Kidney (tissue), 14 donors: Measurements from ENCODE around the gene IMPA2. TPM values are rescaled to one million over a fixed set of nuclear protein-coding genes. Genes with fewer than 3 reads are reported as not detected.

ENCODE experiments used
- DNase-seq, 5 donors: peaks; one replicate each; pipeline ENCODE4 v3.0.0-alpha.2; 2013 to 2020
- FAIRE-seq: peaks from 2 replicates; lab custom pipeline; 2012; peaks lifted over from hg19 to GRCh38; lab: Jason Lieb, UNC
- H3K27ac ChIP-seq, 2 donors: one replicate each; pipeline ENCODE4 v1.7.0; 2013; ENCODE audit warnings: low read depth in 2 of 2, low read length in 2 of 2, inconsistent platforms in 1 of 2
- H3K27me3 ChIP-seq: one replicate; pipeline ENCODE4 v1.7.1; 2013; ENCODE audit warnings: low read length, inconsistent platforms; ENCODE audit not compliant: control insufficient read depth, insufficient read depth
- H3K36me3 ChIP-seq, 3 donors: one replicate each; pipeline versions ENCODE4 v1.7.0 to v1.7.1; 2013; ENCODE audit warnings: low read length in 3 of 3, control low read depth in 1 of 3, inconsistent platforms in 1 of 3; ENCODE audit not compliant: insufficient read depth in 3 of 3, control insufficient read depth in 2 of 3
- H3K4me1 ChIP-seq, 3 donors: one replicate each; pipeline versions ENCODE4 v1.7.0 to v1.7.1; 2013; ENCODE audit warnings: low read length in 3 of 3, inconsistent platforms in 1 of 3, low read depth in 1 of 3; ENCODE audit not compliant: control insufficient read depth in 2 of 3, insufficient read depth in 2 of 3
- H3K4me3 ChIP-seq, 3 donors: one replicate each; pipeline versions ENCODE4 v1.7.0 to v1.8.1; 2013; ENCODE audit warnings: low read length in 3 of 3, control low read depth in 1 of 3, inconsistent platforms in 1 of 3
- H3K9ac ChIP-seq, 3 donors: one replicate each; pipeline versions ENCODE4 v1.7.0 to v1.7.1; 2013; ENCODE audit warnings: low read length in 3 of 3, control low read depth in 1 of 3, inconsistent platforms in 1 of 3
- H3K9me3 ChIP-seq, 3 donors: one replicate each; pipeline versions ENCODE4 v1.7.0 to v1.7.1; 2013; ENCODE audit warnings: low read length in 3 of 3, control low read depth in 1 of 3, inconsistent platforms in 1 of 3; ENCODE audit not compliant: control insufficient read depth in 2 of 3, insufficient read depth in 1 of 3
- CTCF ChIP-seq: IDR thresholded peaks from 3 replicates; pipeline ENCODE4 v1.5.1; 2012; ENCODE audit warnings: mild to moderate bottlenecking, moderate library complexity, borderline replicate concordance; ENCODE audit not compliant: insufficient read depth; ENCODE audit errors: extremely low read depth
- intact Hi-C: fragments of 100-400 bp; cut with DNase I; formaldehyde crosslinking; loops from one replicate; pipeline ENCODE4 v1.11.1; 2022
- polyA plus RNA-seq: library from polyadenylated mRNA; stranded (reverse); fragments of 350-450 nt; fragmentation: Illumina TruSeq; extraction: RNeasy Lipid Tissue Mini Kit (QIAGEN cat#74804); gene quantifications from one replicate; pipeline ENCODE4 v1.2.3, GENCODE V29; 2014; ENCODE audit warnings: low read depth, low replicate concordance; ENCODE audit not compliant: insufficient read depth
- total RNA-seq: library from RNA; stranded (reverse); fragmentation: NEBNext Ultra II Directional; extraction: Animal tissue kit (Norgen Biotek cat#: 25700); gene quantifications from one replicate; pipeline ENCODE4 v1.2.1, GENCODE V29; 2021
- donor health status: control.
- donor health status: control.
- donor health status: control.
- donor health status: control.
- donor health status: control.
- donor health status: DM: yes; HTN: yes; CAD: no.
- donor health status: Normal renal cell carcinoma (clear cell type).

Gene IMPA2
- total and polyA plus RNA-seq, 2 donors from 2014 or later = 157 to 348 TPM

- Histone ChIP-seq H3K9ac (no peak overlapping the region), H3K4me3 (no peak overlapping the region), H3K36me3 (no peaks in the 10 kb centered on the region), H3K9me3 (no peaks in the 10 kb centered on the region), H3K27ac (no peak overlapping the region), H3K4me1 (peaks cover 0 to 2% (median 0%) of the 10 kb centered on the region in 3 donors), H3K27me3 (no peaks in the 10 kb centered on the region)
- intact Hi-C loops = no loop called here
- TF ChIP-seq CTCF = no peak
- FAIRE-seq (no peak), DNase-seq (no peak)
Observed at GRCh38 chr18:12046046-12046750, 64.9 kb downstream of the IMPA2 start.

GRCh38 chr18:12046751-12047335 is 65.5 kb downstream of the IMPA2 start:
- H3K27me3 ChIP-seq = no peaks in the 10 kb centered on the region
- FAIRE-seq (no peak), DNase-seq (no peak)
- peaks cover 0 to 2% (median 0%) of the 10 kb centered on the region in 3 donors for H3K4me1 ChIP-seq
- no peak overlapping the region for H3K4me3 ChIP-seq
- H3K27ac ChIP-seq = no peak overlapping the region
- no peaks in the 10 kb centered on the region for H3K9me3 ChIP-seq
- intact Hi-C loops = no loop called here
- TF ChIP-seq CTCF = no peak
- H3K36me3 ChIP-seq = no peaks in the 10 kb centered on the region
- no peak overlapping the region for H3K9ac ChIP-seq

GRCh38 chr18:12048010-12048826 is 66.9 kb downstream of the IMPA2 start:
- Histone ChIP-seq H3K4me1 (peaks cover 0 to 2% (median 0%) of the 10 kb centered on the region in 3 donors), H3K9me3 (no peaks in the 10 kb centered on the region), H3K27ac (no peak overlapping the region), H3K36me3 (no peaks in the 10 kb centered on the region), H3K4me3 (no peak overlapping the region), H3K9ac (no peak overlapping the region), H3K27me3 (no peaks in the 10 kb centered on the region)
- intact Hi-C loops = no loop called here
- FAIRE-seq = no peak
- TF ChIP-seq CTCF = no peak
- DNase-seq = no peak
